PC-3 (cell line): ENCODE results near the gene USP25. TPM values are rescaled to one million over a fixed set of nuclear protein-coding genes. Genes with fewer than 3 reads are reported as not detected.

Experiments used
- ATAC-seq: fragments of 200-7000 bp; cut with Tn5 transposase; 2 replicates; pipeline ENCODE4 v1.9.1; 2020; ENCODE audit warnings: mild to moderate bottlenecking, moderate library complexity
- BruUV-seq: library from RNA; stranded (reverse); fragments of 400-500 nt; replicated peaks from 2 replicates; lab custom pipeline; 2021; lab: Mats Ljungman, UMichigan
- CTCF ChIA-PET: fragments of 300-600 bp; sonication (Branson Sonifier 250); formaldehyde crosslinking; loops from one replicate; lab custom pipeline; 2022; ENCODE audit warnings: antibody characterized with exemption; lab: Charles Lee
- POLR2A ChIA-PET: fragments of 300-600 bp; sonication (Branson Sonifier 250); formaldehyde crosslinking; loops from one replicate; lab custom pipeline; 2022; ENCODE audit warnings: antibody characterized with exemption; ENCODE audit not compliant: unreplicated experiment; lab: Charles Lee
- DNase-seq: peaks from one replicate; pipeline ENCODE4 v3.0.0-alpha.2; 2015
- H2AFZ ChIP-seq: fragments of 300-600 bp; sonication (generic); 2 replicates; pipeline ENCODE4 v1.6.0; 2016; ENCODE audit warnings: antibody characterized with exemption, low read length
- H3F3A ChIP-seq: fragments of 300-600 bp; sonication (generic); one replicate; pipeline ENCODE4 v1.6.0; 2017; ENCODE audit warnings: antibody characterized with exemption, low read length, control low read depth, mild to moderate bottlenecking; ENCODE audit not compliant: unreplicated experiment
- H3K27ac ChIP-seq: fragments of 300-600 bp; sonication (generic); 2 replicates; pipeline ENCODE4 v1.5.1; 2016; ENCODE audit warnings: mild to moderate bottlenecking, low read length
- H3K27me3 ChIP-seq: fragments of 300-600 bp; sonication (generic); 2 replicates; pipeline ENCODE4 v1.6.1; 2016; ENCODE audit warnings: low read length, mixed read lengths
- H3K36me3 ChIP-seq: fragments of 300-600 bp; sonication (generic); 2 replicates; pipeline ENCODE4 v1.6.1; 2016; ENCODE audit warnings: low read depth, mixed run types, low read length, mixed read lengths
- H3K4me1 ChIP-seq: fragments of 300-600 bp; sonication (generic); 2 replicates; pipeline ENCODE4 v1.5.1; 2016; ENCODE audit warnings: low read length; ENCODE audit not compliant: insufficient read depth
- H3K4me2 ChIP-seq: fragments of 300-600 bp; sonication (generic); 2 replicates; pipeline ENCODE4 v1.6.0; 2016; ENCODE audit warnings: low read length
- H3K4me3 ChIP-seq: fragments of 300-600 bp; sonication (generic); 2 replicates; pipeline ENCODE4 v1.5.1; 2016; ENCODE audit warnings: mild to moderate bottlenecking, low read length, mixed read lengths
- H3K79me2 ChIP-seq: fragments of 300-600 bp; sonication (generic); 2 replicates; pipeline ENCODE4 v1.6.1; 2017; ENCODE audit warnings: low read length, mixed read lengths
- H3K9ac ChIP-seq: fragments of 300-600 bp; sonication (generic); 2 replicates; pipeline ENCODE4 v1.6.0; 2016; ENCODE audit warnings: mild to moderate bottlenecking, low read length
- H3K9me2 ChIP-seq: fragments of 300-600 bp; sonication (generic); replicated peaks from 2 replicates; pipeline ENCODE4 v1.6.1; 2016; ENCODE audit warnings: mixed run types, low read length, mixed read lengths
- H3K9me3 ChIP-seq: fragments of 300-600 bp; sonication (generic); 2 replicates; pipeline ENCODE4 v1.6.1; 2016; ENCODE audit warnings: low read length, mixed read lengths
- H4K20me1 ChIP-seq: fragments of 300-600 bp; sonication (generic); 2 replicates; pipeline ENCODE4 v1.6.1; 2016; ENCODE audit warnings: low read length, mixed read lengths
- CTCF ChIP-seq: fragments of 300-600 bp; sonication (generic); conservative IDR thresholded peaks from 2 replicates; pipeline ENCODE4 v1.5.1; 2017; ENCODE audit warnings: antibody characterized with exemption, low read depth, mild to moderate bottlenecking, low read length
- EZH2 ChIP-seq: fragments of 300-600 bp; sonication (generic); IDR thresholded peaks from one replicate; pipeline ENCODE4 v1.6.1; 2017; ENCODE audit warnings: antibody characterized with exemption, mild to moderate bottlenecking, low read length; ENCODE audit not compliant: unreplicated experiment
- EZH2phosphoT487 ChIP-seq: fragments of 300-600 bp; sonication (generic); IDR thresholded peaks from 2 replicates; pipeline ENCODE4 v1.6.1; 2018; ENCODE audit warnings: mild to moderate bottlenecking, antibody characterized with exemption, low read length, borderline replicate concordance
- intact Hi-C: fragments of 100-400 bp; cut with micrococcal nuclease; formaldehyde crosslinking; loops from 2 replicates; pipeline ENCODE4 v1.9.0; 2023
- total RNA-seq: library from RNA; depleted of rRNA; stranded (reverse); fragments of >200 nt; gene quantifications from 2 replicates; pipeline ENCODE4 v1.2.3, GENCODE V29; 2014

USP25 gene
- total RNA-seq, 1 experiment from 2014 or later, result 54.4 TPM

DNA sequence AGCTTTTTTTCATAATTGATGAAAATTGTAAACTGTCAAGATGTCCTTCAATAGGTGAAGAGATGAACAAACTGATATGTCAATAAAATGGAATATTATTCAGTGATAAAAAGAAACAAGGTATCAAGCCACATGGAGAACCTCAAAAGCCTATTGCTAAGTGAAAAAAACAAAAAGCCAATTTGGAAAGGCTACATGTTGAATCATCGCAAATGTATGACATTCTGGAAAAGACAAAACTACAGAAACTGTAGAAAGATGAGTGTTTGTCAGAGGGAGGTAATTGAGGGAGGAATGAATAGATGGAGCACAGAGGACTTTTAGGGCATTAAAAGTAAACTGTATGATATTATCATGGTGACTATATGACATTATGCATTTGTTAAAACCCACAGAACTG lies 34.5 kb upstream of the USP25 start:
- Histone ChIP-seq H3K27me3 (no peaks in the 10 kb centered on the region), H3K9ac (no peak overlapping the region), H3K36me3 (no peaks in the 10 kb centered on the region), H3K9me2 (no peaks in the 10 kb centered on the region), H3K9me3 (no peaks in the 10 kb centered on the region), H3K4me1 (no peaks in the 10 kb centered on the region), H3K4me3 (no peak overlapping the region), H3K79me2 (no peaks in the 10 kb centered on the region), H4K20me1 (no peaks in the 10 kb centered on the region), H3K4me2 (no peak overlapping the region), H3F3A (no peaks in the 10 kb centered on the region), H2AFZ (no peak overlapping the region), H3K27ac (no peak overlapping the region)
- DNase-seq (no peak), ATAC-seq (no peak)
- TF ChIP-seq EZH2, result no peak
- no peak for TF ChIP-seq CTCF
- TF ChIP-seq EZH2phosphoT487, result no peak
- ChIA-PET CTCF (no interaction called here), POLR2A (no interaction called here)
- intact Hi-C loops, result no loop called here
- BruUV-seq, result no TSS peak

- no peak overlapping the region for H3K4me3 ChIP-seq
- DNase-seq (no peak), ATAC-seq (no peak)
- no peak overlapping the region for H3K4me2 ChIP-seq
- no peaks in the 10 kb centered on the region for H4K20me1 ChIP-seq
- no peaks in the 10 kb centered on the region for H3K9me2 ChIP-seq
- H3K9me3 ChIP-seq, result no peaks in the 10 kb centered on the region
- no peaks in the 10 kb centered on the region for H3F3A ChIP-seq
- no peaks in the 10 kb centered on the region for H3K27me3 ChIP-seq
- TF ChIP-seq EZH2phosphoT487 (no peak), CTCF (no peak), EZH2 (no peak)
- no peaks in the 10 kb centered on the region; the same call in 1 of the 2 replicates for H3K4me1 ChIP-seq
- no peak overlapping the region for H3K9ac ChIP-seq
- H3K79me2 ChIP-seq, result no peaks in the 10 kb centered on the region
- H2AFZ ChIP-seq, result no peak overlapping the region
- no peaks in the 10 kb centered on the region for H3K36me3 ChIP-seq
- no TSS peak for BruUV-seq
- POLR2A ChIA-PET, result no interaction called here
- CTCF ChIA-PET, result no interaction called here
- H3K27ac ChIP-seq, result no peak overlapping the region
- intact Hi-C loops, result no loop called here
Measured at GRCh38 chr21:15701830-15702229, 28.0 kb upstream of the USP25 start.

DNA sequence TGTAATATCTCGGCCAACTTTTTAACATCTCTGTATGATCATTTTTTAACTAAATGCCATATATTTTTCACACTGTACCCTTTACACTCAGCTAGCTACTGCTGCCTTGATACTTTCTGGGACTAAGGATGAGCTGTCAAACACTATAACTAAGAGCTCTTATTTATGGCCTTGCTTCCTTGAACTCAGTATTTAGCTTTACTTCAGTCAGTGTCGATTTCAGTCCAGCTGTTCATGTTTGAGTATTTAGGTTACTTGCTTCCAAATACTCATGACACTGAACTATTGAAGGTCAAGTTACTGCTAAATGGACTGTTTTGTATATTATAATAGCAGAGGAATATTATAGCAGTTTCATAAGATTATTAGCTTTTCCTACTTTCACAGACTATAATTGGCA lies 25.9 kb upstream of the USP25 start:
- no TSS peak for BruUV-seq
- no peak overlapping the region for H3K4me2 ChIP-seq
- H3K27me3 ChIP-seq, result no peaks in the 10 kb centered on the region
- H3K9me2 ChIP-seq, result no peaks in the 10 kb centered on the region
- H3K9me3 ChIP-seq, result no peaks in the 10 kb centered on the region
- DNase-seq (no peak), ATAC-seq (no peak)
- TF ChIP-seq EZH2 (no peak), EZH2phosphoT487 (no peak), CTCF (no peak)
- POLR2A ChIA-PET, result no interaction called here
- no peaks in the 10 kb centered on the region for H3K79me2 ChIP-seq
- H4K20me1 ChIP-seq, result no peaks in the 10 kb centered on the region
- peaks cover 12% of the 10 kb centered on the region for H3K4me1 ChIP-seq
- H3K9ac ChIP-seq, result no peak overlapping the region
- no peak overlapping the region for H3K27ac ChIP-seq
- no peaks in the 10 kb centered on the region for H3K36me3 ChIP-seq
- intact Hi-C loops, result no loop called here
- peaks cover 6% of the 10 kb centered on the region for H3F3A ChIP-seq
- CTCF ChIA-PET, result interaction anchor here (0.6 kb wide), 1 partner anchor 103 kb away, joined by 3 read pairs; no protein-coding TSS in a partner anchor
- H3K4me3 ChIP-seq, result no peak overlapping the region
- no peak overlapping the region for H2AFZ ChIP-seq
